ENCODE results near the gene TSC22D1. TPM values are rescaled to one million over a fixed set of nuclear protein-coding genes. Genes with fewer than 3 reads are reported as not detected.

TSC22D1 gene
- total and polyA plus RNA-seq, 3 experiments from 2014 or later = 8.5 to 10.3 (median 10.0) TPM

DNA sequence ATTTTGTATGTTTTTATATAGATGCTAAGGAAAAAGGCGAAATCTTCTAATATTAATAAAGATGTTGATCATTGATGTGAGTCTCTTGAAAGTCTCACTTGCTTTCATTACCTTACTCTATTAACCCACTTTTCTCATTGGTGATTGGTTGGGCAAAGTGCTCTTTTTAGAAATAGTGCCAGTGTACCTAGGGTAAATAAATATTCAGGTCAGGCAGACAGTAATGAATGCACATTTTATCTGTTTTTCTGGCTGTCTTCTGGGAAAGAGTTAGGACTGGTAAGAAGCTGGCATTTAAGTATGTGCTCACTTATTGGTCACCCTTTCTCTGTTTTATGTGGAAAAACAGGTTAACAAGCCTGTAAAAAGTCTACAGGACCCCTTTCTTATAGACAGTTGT lies 191.4 kb downstream of the TSC22D1 start:
- Mint-ChIP-seq H3K27me3 (peaks cover 2 to 8% of the 10 kb centered on the region in 2 donors), H3K27ac (no peak overlapping the region), H3K4me3 (no peak overlapping the region), H3K36me3 (no peaks in the 10 kb centered on the region), H3K4me1 (no peaks in the 10 kb centered on the region), H3K9me3 (no peaks in the 10 kb centered on the region)
- H3K9me3 ChIP-seq (ENCODE audit: low read length) = no peaks in the 10 kb centered on the region
- ChIA-PET POLR2A (no interaction called here), CTCF (no interaction called here)
- H3K36me3 ChIP-seq (ENCODE audit: insufficient read depth, low read length) = no peaks in the 10 kb centered on the region
- DNase-seq = no peak
- H3K4me1 ChIP-seq (ENCODE audit: insufficient read depth, low read length) = no peaks in the 10 kb centered on the region
- no peak overlapping the region for H3K4me3 ChIP-seq (ENCODE audit: low read length)
- H3K27ac ChIP-seq (ENCODE audit: low read depth, low read length) = no peak overlapping the region
- no peaks in the 10 kb centered on the region for H3K27me3 ChIP-seq (ENCODE audit: insufficient read depth, low read length, poor library complexity, severe bottlenecking)

GRCh38 chr13:44383945-44384344 lies 192.2 kb downstream of the TSC22D1 start:
- Histone ChIP-seq H3K27me3 (ENCODE audit: insufficient read depth, low read length, poor library complexity, severe bottlenecking) (no peaks in the 10 kb centered on the region), H3K9me3 (ENCODE audit: low read length) (no peaks in the 10 kb centered on the region), H3K27ac (ENCODE audit: low read depth, low read length) (no peak overlapping the region), H3K4me1 (ENCODE audit: insufficient read depth, low read length) (no peaks in the 10 kb centered on the region), H3K4me3 (ENCODE audit: low read length) (no peak overlapping the region), H3K36me3 (ENCODE audit: insufficient read depth, low read length) (no peaks in the 10 kb centered on the region)
- ChIA-PET CTCF (no interaction called here), POLR2A (no interaction called here)
- Mint-ChIP-seq H3K9me3 (no peaks in the 10 kb centered on the region), H3K36me3 (no peaks in the 10 kb centered on the region), H3K27me3 (peaks cover 2 to 8% of the 10 kb centered on the region in 2 donors), H3K4me1 (no peaks in the 10 kb centered on the region), H3K4me3 (no peak overlapping the region), H3K27ac (no peak overlapping the region)
- DNase-seq = no peak

DNA sequence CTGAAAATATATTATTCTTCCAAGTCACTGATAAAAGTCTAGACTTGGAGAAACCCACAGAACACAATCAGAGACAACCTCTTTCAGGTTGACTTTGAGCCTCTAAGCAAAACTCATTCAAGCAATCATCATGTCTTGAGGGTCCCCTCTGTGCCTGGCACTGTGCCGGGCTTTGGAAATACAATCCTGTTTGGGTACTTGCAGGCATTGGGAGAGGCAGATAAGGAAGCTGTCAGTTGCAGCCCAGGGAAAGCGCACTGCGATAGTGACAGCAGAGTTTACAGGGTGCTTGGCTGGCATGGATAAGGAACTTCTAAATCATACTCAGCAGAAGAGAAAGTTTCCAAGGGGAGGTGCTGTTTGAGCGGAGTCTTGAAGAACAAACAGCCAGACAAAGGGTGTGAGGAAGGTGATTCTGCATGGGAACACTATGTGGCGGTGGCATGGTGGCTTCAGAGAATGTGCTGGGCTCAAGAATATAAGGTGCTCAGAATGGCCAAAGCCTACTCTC lies 193.4 kb downstream of the TSC22D1 start:
- Histone ChIP-seq H3K27me3 (ENCODE audit: insufficient read depth, low read length, poor library complexity, severe bottlenecking) (no peaks in the 10 kb centered on the region), H3K36me3 (ENCODE audit: insufficient read depth, low read length) (no peaks in the 10 kb centered on the region)

More for the DNA sequence above, 193.4 kb downstream of the TSC22D1 start:
- Mint-ChIP-seq H3K9me3 (no peaks in the 10 kb centered on the region), H3K4me1 (no peaks in the 10 kb centered on the region), H3K36me3 (no peaks in the 10 kb centered on the region), H3K27ac (peak overlapping the region in 1 of 8 donors; percentile 64), H3K4me3 (no peak overlapping the region), H3K27me3 (peaks cover 0 to 8% of the 10 kb centered on the region in 2 donors)
- no peak for DNase-seq
- Histone ChIP-seq H3K9me3 (ENCODE audit: low read length) (no peaks in the 10 kb centered on the region), H3K27ac (ENCODE audit: low read depth, low read length) (no peak overlapping the region), H3K4me1 (ENCODE audit: insufficient read depth, low read length) (no peaks in the 10 kb centered on the region), H3K4me3 (ENCODE audit: low read length) (no peak overlapping the region)
- POLR2A ChIA-PET = interaction anchor here (0.7 kb wide), 1 partner anchor 55 kb away, joined by 3 read pairs; no protein-coding TSS in a partner anchor
- CTCF ChIA-PET = no interaction called here

Other genes starting within 250 kb of the TSC22D1 start
- gene SERP2, start 202.5 kb downstream of the TSC22D1 start, total RNA-seq = under 1 TPM; 0.51 to 0.57 TPM
- 0.47 TPM for gene SERP2, start 202.5 kb downstream of the TSC22D1 start, polyA plus RNA-seq

Data from CD8-positive, alpha-beta memory T cell (primary cell).